DMS 273 treated with DMSO at 0.1 percent for 48 hours (cell line): ENCODE data around the gene CHI3L2.

Experiments used
- DNase-seq: peaks from one replicate; lab custom pipeline; 2025; lab: John Stamatoyannopoulos, UW

CHI3L2 gene, protein sequence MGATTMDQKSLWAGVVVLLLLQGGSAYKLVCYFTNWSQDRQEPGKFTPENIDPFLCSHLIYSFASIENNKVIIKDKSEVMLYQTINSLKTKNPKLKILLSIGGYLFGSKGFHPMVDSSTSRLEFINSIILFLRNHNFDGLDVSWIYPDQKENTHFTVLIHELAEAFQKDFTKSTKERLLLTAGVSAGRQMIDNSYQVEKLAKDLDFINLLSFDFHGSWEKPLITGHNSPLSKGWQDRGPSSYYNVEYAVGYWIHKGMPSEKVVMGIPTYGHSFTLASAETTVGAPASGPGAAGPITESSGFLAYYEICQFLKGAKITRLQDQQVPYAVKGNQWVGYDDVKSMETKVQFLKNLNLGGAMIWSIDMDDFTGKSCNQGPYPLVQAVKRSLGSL

DNA sequence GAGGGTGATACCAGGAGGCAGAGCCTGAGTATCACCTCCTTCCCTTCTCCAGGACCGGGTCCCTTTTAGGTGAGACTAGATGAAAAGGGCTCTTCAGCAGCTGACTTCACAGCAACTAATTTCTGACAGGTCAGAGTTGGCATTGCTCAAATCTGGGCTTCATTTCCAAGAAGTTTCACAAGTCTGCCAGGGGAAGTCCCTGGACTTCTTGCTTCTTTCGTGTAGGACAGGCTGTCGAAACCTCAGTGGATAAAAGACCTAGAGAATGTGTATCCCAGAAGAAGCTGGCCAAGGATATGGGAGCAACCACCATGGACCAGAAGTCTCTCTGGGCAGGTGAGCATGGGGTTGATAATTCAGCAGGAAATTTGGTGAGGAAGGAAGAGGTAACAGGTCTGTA, at the start of gene CHI3L2:
CHI3L2 (plus strand) TSS at position 280 of the 400 bp plus-strand sequence; CDS start at position 297, 17 bp downstream.
- no peak for DNase-seq

DNA sequence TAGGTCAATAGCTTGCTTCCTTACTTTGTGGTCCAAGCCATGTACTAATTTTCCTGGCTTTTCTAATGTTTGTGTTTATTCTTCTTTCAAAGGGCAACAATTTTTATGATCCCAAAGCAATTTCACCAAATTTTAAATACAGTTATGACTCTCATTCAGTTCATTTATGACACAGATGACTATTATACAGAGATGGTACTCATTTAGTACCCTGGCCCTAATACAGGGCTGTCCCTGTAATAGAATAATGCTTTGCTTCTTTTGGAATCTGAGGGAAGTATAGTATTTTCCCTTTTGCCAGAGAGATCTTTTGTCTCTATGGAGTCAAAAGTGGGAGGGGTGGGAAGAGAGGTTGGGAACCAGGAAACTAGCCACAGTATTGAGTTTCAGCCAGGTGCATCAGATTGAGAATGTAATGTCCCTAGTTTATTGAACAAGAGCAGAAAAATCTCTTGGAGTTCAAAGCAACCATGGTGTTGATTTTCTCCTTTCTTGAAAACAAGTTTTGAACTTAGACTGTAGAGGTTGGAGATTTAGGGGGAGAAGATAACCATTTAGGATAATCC, 47.5 kb upstream of the CHI3L2 start:
- DNase-seq: no peak

DNA sequence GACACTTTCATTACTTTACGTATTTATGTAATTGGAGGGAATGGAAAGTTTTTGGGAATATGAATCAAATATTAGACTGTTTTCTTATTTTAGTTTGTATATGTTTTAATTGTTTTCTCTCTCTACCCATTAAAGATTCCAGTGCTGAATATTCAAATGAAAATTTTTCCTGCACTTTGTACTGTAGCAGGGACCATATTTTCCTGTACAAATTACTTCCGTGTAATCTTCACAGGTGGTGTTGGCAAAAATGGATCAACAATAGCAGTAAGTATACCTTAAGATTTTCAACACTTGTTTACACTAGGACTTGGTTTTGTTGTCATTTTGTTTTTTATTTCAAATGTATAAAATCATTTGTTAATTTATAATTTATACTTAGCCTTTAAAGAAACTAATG, 45.5 kb upstream of the CHI3L2 start:
- no peak for DNase-seq

DNA sequence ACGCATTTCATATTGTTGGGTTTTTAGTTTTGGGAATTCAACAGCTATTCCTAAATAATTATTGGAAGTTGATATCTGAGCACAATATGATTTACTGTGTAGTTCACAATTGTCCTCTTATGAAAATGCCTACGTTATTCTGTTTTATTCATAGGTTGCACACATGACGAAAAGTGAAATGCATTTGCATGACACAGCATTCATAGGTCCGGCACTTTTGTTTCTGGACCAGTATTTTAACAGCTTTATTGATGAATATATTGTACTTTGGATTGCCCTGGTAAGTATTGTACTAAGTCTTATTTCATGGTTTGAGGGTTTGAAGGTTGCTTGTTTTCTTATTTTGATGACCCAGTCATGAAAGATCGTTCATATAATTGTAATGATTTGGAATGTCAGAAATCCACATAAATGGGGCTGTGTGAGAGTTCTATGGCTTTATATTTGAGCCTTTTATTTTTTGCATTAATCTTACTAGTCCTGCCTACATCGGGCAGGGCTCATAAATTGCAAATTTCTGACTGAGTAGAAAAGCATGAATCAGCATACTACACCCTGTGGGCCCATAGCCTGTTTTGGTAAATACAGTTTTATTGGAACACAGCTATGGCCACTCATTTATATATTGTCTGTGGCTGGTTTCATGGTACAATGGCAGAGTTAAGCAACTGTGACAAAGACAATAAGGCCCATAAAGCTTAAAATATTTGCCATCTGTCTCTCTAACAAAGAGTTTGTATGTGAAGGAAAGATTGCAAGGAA, 44.0 kb upstream of the CHI3L2 start:
- DNase-seq: no peak

DNA sequence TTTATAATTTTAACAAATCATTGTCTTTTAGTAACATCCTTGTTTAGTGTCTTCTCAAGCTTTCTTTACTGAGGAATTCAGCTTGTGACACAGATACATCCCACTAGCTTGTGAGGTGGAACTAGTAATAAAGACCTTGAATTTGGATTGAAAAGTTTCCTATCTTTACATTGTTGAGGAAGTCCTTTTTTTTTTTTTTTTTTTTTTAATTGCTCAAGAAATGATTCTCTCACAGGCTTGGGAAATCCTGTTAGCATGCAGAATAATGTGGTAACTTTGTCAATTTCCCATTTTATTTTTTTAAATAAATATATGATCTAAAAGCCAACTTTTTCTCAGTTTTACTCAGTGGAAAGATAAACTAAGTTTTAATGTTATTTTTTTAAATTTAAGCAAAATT, 42.9 kb upstream of the CHI3L2 start:
- no peak for DNase-seq

DNA sequence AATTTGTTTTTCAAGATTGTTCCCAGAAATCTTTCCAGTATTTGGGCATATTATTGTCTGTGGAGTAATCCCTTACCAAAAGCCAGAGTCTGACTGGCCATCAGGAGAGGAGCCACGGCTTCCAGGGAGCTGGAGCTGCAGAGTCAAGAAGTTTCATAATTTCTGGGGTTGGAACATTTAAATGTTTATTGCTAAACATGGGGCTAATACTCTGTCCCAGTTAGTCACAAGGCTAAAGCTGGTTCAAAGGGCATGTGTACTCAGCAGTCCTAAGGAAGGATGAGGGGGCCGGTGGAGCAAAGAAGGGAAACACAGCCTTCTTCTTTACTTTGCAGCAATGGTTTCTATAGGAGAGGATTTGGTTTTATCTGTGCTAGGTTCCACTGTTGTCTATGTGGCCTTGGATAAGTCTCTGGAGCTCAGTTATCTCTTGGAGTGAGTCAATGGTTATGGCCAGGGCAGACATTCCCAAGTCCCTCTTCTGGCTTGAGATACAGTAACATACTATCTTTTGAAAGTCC, 36.5 kb upstream of the CHI3L2 start:
- no peak for DNase-seq

DNA sequence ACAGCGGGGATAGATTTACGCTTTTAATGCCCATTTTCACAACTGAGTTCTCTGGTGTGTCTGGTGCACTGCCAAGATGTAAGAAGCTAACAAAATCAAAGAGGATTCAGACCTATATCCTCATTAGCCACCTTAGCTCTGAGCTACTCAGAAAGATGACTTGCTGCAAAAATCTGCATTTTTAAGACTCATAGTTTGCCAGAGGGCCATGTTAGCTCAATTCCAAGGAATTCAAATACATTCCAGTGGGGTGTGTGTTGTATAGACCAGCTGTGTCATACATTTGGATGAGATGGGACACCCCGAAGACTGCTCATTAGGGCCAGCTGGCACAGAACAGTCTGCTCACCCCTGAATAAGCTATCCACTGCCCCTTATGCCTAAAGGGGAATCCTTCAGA, 36.0 kb upstream of the CHI3L2 start:
- DNase-seq: no peak

DNA sequence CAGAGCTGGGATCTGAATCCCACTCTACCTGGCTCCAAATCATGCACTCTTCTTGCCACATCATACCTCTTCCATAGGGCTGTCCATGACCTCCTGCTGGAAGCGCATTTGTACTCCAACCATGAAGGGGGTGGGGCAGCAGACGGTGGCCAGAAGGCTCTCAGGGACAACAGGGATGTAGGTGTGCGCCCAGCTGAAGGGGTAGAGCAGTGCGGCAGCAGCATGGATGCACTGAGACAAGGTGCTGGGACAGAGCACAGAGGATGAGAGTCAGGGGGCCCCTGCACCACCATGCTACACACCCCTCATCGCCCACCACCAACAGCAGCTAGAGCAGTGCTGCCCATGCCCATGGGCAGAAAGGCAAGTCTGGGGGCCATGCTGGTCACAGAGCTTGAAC, 35.4 kb upstream of the CHI3L2 start:
- no peak for DNase-seq

DNA sequence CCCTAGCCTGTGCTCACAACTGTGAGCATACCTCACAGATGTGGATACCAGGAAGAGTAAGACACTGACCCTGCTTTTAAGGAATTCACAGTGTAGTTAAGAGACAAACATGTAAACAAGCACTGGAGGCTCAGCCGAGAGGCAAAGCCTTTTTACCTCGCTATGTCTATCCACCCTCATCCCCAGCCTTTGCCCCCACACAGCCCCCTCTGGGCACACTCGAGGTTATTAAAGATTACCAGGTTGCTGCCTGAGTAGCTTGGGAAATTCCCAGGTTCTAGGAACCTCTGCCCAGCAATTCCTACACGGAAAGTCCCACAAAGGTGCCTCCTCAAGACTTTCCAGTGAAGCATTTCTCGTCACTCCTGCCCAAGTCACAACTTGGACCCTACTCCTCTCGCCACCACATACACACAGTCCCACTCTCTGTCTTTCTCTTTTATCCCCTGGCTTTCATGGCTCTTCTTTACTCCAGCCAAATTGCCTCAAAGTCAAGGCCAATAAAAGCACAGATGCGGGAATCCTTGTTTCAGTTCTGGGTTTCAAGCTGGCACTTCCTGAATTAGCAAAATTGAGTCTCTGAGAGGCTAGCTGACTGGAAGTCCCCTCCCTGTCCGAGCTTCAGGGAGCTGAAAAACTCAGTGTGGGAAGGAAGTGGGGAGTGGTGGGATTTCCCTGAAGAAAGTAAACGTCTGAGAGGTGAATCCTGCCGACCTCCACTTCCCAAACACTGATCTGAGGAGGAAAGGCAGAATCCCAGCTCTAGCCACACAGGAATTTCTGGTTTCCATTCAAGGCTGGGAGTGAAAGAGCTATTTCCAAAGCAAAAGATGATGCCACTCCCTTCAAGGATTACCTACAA, 34.6 kb upstream of the CHI3L2 start:
- no peak for DNase-seq

DNA sequence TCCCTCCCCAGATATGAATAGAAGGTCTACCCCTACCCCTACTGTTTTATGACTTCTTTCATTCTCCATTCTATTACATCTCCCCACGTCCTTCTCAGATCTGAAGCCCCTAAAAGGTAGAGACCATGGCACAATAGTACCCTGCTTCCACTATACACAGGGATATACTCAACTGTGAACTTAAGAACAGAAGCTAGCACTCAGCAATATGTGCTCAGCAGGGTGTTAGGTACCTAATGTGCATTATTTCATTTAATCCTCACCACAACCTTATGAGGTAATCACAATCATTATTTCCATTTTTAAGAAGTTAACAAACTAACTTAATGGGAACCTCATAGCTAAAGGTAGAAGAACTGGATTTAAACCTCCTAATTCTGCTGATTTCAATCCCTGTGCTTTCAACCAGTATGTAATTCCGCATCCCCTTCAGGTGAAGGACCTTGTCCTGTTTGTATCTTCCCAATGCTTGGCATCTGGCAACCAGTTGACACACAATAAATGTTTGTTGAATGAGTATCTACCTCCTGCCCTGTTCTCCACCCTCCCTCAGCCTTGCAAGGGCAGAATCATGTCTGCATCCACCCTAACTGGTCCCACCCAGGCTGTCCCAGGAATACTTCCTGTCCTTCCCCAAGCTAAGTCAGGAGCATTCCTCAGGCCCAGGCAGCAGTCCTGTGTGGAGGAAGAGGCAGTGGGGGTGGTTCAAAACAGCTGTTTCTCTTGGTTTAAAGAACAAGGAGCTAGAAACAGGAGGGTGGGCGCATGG, 33.6 kb upstream of the CHI3L2 start:
- DNase-seq: no peak

DNA sequence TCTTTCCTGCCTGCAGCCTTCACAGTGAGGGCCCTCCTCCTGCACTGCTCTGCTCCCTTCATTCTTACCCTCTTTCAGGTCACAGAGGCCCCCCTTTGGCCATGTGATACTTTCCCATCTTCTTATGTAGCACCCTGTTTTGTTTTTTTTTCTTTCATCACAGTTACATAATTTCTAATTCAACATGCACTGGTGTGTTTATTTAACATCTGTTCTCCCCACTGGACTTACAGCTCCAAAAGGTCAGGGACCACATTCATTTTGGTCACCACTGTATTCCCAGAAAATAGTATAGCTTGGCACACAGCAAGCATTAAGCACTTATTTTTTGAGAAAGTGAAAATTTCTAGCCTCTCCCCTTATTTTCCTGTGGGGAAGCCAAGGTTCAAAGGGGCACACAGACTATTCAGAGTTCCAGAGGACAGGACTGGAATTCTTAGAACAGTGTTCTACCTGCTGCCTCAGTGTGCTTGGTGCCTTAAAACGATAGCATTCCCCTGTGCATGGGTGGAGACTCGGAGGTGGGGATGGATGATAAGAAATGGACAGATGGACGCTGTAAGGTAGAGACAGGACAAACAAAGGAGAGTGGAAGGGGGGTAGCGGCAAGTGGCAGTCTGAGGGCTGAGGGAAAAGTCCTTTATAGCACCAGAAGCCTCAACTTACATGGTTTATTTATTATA, 32.4 kb upstream of the CHI3L2 start:
- no peak for DNase-seq

DNA sequence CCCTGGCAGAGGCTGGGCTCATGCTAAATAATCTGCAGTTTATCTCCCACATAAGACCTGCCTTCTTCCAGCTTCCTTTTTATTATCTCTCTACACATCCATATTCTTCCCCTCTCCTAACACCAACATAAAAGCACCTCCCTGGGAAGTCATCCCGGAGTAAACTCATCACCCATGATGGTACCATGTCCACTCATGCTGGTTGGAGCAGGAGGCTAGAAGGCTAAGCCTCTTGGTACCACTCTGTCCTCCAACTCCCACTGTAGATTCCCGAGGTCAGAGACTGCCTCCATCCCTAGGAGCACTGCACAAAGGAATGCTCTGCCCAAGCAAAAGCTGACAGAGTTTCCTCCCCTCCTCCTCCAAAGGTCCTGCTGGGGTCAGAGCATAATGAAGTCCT, 31.3 kb upstream of the CHI3L2 start:
- no peak for DNase-seq

DNA sequence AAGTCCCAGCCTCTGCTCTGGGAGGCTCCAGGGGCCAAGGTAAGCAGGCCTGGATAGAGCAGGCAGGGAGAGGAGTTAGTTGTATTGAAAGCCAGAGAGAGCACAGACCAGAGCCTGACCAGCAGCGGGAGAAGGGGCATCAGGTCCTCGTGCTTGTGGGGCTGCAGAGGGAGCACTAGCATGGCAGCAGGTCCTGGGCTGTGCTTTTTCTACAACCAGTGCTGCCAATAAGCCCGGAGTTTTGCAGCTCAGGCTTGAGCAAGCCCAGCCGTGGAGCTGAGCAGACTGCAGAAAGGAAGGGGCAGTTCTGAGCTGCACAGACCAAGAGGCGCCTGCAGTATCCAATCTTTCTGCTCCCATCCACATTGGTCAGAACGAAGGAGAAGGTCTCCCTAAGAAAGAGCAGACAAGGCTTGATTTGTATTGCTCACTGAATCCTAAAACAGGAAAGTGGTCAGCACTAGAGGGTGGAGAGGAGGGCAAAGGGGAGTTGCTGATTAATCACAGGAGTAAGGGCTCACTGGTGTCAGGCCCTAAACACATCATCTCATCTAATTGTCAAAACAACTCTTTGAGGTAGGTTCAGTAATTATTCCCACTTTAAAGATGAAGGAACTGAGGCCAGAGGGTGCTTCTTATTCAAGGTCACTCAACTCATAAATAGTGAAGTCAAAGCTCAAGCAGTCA, 29.8 kb upstream of the CHI3L2 start:
- no peak for DNase-seq

DNA sequence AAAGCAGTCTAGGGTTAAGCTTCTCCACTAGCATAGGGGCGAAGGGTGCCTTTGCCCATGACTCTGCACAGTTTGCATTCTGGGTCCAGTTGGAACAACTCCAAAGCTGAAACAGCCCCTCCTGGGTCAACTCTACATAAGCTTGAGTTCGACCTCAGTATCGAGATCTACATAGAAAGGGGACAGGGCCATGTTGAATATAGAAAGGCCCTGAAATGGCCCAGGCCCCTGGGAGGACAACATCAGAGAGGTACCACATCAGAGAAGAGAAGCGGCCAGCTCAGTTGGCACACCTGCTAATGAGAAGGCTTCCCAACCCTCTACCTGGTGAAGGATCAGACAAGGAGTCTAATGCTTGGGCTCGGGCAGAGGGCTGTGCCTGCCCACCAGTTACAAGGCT, 28.7 kb upstream of the CHI3L2 start:
- DNase-seq: no peak

DNA sequence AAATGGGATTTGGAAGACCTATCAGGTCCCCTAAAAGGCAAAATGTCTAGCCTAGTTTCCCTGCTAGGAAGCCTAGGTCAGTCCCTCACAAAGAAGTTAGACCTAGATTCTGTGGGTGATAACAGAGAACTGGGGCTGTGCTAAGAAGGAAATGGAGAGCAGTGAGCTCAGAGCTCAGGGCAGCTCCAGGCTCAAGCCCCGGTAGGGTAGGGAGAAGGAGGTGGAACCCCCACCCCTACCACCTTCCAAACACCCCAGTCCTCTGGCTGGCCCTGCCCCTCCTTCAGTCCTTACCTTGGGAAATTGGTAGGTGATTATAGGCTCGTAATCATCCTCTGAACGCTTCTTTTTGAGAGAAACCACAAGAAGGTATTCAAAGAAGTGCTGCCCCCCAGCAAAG, 28.2 kb upstream of the CHI3L2 start:
- no peak for DNase-seq

DNA sequence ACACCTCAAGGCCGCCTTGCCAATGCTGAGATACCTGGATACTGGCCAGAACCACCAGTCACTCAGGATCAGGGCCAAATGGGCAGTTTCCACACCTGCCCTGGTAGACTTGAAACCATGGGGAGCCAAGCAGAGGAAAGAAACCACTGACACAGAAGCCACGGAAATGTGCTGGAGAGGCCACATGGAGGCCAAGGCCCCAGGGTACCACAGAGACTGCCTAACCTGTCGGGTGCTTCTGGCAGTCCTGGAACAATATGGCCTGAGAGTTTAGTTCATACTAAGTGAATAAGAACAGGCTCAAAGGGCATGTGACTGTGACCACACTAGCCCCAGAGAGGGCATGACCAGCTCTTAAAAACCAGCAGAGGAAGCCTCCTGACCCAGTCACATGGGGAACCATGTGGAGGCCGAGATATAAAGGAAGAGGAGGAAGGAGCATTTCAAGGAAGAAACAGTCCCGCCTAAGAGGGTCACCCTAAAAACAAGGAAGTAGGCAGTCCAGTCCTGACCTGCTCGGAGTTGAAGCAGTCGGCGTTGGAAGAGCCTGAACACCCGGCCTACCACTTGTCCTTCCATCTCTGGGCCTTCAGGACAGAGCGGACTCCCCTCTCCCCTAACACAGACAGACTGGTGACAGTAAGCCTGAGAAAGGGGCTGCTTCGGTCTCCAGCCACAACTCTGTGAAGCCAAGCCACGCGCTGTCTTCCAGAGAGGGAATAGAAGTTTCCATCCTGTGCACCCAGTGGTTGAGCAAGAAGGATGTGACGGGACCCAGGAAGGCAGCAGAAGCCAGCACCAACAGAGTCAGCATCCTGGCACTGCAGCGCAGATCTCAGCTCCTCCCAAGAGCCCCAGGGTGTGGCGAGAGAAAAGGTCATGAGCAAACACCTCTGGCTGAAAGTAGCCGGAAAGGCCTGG, 27.4 kb upstream of the CHI3L2 start, which contains the start of gene DENND2D:
DENND2D (minus strand) TSS at position 766 of the 921 bp plus-strand sequence; CDS start at position 579, 187 bp downstream.
- DNase-seq: no peak

DNA sequence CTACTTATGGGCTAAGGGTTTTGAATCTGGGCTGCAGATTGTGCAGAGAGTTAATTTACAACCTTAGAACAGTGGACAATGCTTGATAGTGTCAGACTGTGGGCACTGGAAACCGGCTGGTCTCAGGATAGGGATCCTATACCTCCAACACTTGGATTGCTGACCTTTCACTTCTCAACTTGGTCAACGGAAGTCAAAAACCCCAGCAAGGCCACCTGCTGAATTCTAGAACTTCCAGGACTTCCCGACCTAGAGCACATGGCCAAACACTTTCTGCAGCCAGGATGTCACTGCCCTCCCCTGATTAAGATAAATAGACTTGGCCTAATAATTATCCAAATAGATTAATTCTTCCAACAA, 26.7 kb upstream of the CHI3L2 start:
- no peak for DNase-seq

DNA sequence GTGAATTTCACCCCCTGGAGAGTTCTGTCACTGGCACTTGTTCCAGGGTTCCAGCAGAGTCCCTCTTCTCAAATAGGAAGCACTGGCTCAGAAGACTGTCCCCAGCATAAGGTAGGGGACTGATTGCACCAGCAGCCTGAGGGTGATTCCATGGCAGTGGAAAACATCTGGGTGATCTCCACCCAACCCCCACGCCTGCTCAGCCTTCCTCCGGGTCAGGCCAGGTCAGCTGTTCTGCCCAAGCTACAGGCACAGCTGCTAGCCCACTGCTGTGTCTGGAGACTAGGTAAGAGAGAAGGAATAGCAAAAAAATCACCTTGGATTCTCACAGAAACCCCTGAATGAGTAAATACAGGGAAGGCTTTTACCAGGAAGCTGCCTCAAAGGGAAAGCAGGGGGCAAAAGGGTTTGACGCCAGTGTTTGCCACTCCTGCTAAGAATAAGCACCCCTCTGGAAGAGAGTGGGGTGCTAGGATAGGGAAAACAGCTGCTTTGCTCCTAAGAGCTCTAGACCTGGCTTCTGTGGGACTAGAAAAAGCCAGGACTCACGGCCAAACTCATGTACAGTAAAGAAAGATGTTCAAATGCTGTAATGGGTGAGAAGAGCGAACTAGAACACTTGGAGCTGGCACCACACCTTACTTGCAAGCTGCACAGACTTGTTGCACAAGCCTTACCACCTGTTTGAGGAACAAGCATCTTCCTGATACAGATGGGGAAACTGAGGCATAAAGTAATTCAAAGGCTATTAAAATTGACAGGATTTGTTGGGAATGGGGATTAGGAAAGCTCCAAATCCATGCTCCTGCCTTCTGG, 26.0 kb upstream of the CHI3L2 start:
- DNase-seq: no peak
